Mucosa of gallbladder (tissue), 1 donor: ENCODE measurements around the gene RFPL3. TPM values are rescaled to one million over a fixed set of nuclear protein-coding genes. Genes with fewer than 3 reads are reported as not detected.
"Not testable (repeated sequence)": the region's sequence is repeated elsewhere in the genome, so short reads cannot be mapped to it uniquely, and the experiment has no call there.

Experiments
- DNase-seq: peaks from one replicate; pipeline ENCODE4 v3.0.0-alpha.2; 2020; ENCODE audit warnings: low spot score
- total RNA-seq: library from RNA; stranded (reverse); gene quantifications from one replicate; pipeline ENCODE4 v1.2.1, GENCODE V29; 2021
- donor health status: DM: no; HTN: no; CAD: no.

RFPL3 gene
- total RNA-seq, 1 donor from 2014 or later: not detected

GRCh38 chr22:32331236-32331917 is 26.3 kb upstream of the RFPL3 start:
- DNase-seq: no peak

- DNase-seq: no peak
These were observed 25.5 kb upstream of the RFPL3 start for GRCh38 chr22:32331918-32332725.

- no peak for DNase-seq
These were observed 24.4 kb upstream of the RFPL3 start for GRCh38 chr22:32333141-32333768.

GRCh38 chr22:32333769-32334659 is 23.7 kb upstream of the RFPL3 start:
- DNase-seq: no peak

- DNase-seq: no peak
These were observed 22.9 kb upstream of the RFPL3 start for GRCh38 chr22:32334660-32335365.

- DNase-seq: no peak
These were observed 22.2 kb upstream of the RFPL3 start for GRCh38 chr22:32335471-32335870.

- DNase-seq: no peak
These were observed 21.5 kb upstream of the RFPL3 start for GRCh38 chr22:32336121-32336603.

- DNase-seq: no peak
These were observed 20.8 kb upstream of the RFPL3 start for GRCh38 chr22:32336771-32337424.

GRCh38 chr22:32337425-32337824 is 20.2 kb upstream of the RFPL3 start:
- not testable (repeated sequence) for DNase-seq

- DNase-seq: no peak
These were observed 18.9 kb upstream of the RFPL3 start for GRCh38 chr22:32338757-32339156.

- DNase-seq: no peak
These were observed 18.3 kb upstream of the RFPL3 start for GRCh38 chr22:32339190-32340012.

GRCh38 chr22:32340411-32340810 is 17.3 kb upstream of the RFPL3 start:
- DNase-seq: no peak

GRCh38 chr22:32341122-32341740 is 16.4 kb upstream of the RFPL3 start:
- no peak for DNase-seq

- no peak for DNase-seq
These were observed 14.7 kb upstream of the RFPL3 start for GRCh38 chr22:32342977-32343376.

- DNase-seq: no peak
These were observed 13.7 kb upstream of the RFPL3 start for GRCh38 chr22:32343941-32344340.

- DNase-seq: no peak
These were observed 9.5 kb upstream of the RFPL3 start for GRCh38 chr22:32348031-32348611.

- DNase-seq: not testable (repeated sequence)
These were observed 5.8 kb upstream of the RFPL3 start for GRCh38 chr22:32351875-32352274.

- no peak for DNase-seq
These were observed 5.0 kb upstream of the RFPL3 start for GRCh38 chr22:32352681-32353080.

GRCh38 chr22:32353292-32353691 is 4.4 kb upstream of the RFPL3 start:
- no peak for DNase-seq
